ENCODE data around the gene FBXL19.

Gene FBXL19

GRCh38 chr16:30963925-30964511 lies 40.6 kb downstream of the FBXL19 start (continued):
- no peak for TF ChIP-seq PRDM2 (tag by site-specific recombination; IDR thresholded peaks at IDR 0.05; ENCODE audit: borderline replicate concordance)
- TF ChIP-seq ZNF211 (tag by site-specific recombination; IDR thresholded peaks at IDR 0.05; ENCODE audit: low read depth): no peak
- no peak for TF ChIP-seq ZNF623 (tag by site-specific recombination; IDR thresholded peaks at IDR 0.05)
- no peak for TF ChIP-seq ATF2 (tag by site-specific recombination; IDR thresholded peaks at IDR 0.05; ENCODE audit: low read depth)
- no peak for TF ChIP-seq ZNF311 (tag by site-specific recombination; IDR thresholded peaks at IDR 0.05; ENCODE audit: borderline replicate concordance)
- no peak for TF ChIP-seq ZNF19 (tag by site-specific recombination; IDR thresholded peaks at IDR 0.05; ENCODE audit: low read depth)
- TF ChIP-seq GFI1B (tag by site-specific recombination; IDR thresholded peaks at IDR 0.05): no peak

GRCh38 chr16:30964574-30965226 lies 41.3 kb downstream of the FBXL19 start:
- TF ChIP-seq ZNF10 (tag by site-specific recombination; IDR thresholded peaks at IDR 0.05) (no peak), SETDB1 (IDR thresholded peaks at IDR 0.05; ENCODE audit: insufficient read length, low read length) (no peak), EGR2 (tag by site-specific recombination; IDR thresholded peaks at IDR 0.05; ENCODE audit: low read depth) (peak; percentile 74), ZFHX2 (tag by site-specific recombination; conservative IDR thresholded peaks at IDR 0.05) (peak; percentile 65)
- TF ChIP-seq, protein P1, sequence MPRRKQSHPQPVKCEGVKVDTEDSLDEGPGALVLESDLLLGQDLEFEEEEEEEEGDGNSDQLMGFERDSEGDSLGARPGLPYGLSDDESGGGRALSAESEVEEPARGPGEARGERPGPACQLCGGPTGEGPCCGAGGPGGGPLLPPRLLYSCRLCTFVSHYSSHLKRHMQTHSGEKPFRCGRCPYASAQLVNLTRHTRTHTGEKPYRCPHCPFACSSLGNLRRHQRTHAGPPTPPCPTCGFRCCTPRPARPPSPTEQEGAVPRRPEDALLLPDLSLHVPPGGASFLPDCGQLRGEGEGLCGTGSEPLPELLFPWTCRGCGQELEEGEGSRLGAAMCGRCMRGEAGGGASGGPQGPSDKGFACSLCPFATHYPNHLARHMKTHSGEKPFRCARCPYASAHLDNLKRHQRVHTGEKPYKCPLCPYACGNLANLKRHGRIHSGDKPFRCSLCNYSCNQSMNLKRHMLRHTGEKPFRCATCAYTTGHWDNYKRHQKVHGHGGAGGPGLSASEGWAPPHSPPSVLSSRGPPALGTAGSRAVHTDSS (tag by site-specific recombination; IDR thresholded peaks at IDR 0.05): peak; percentile 72
- Histone ChIP-seq H3K4me3 (ENCODE audit: low read depth, low read length) (no peak overlapping the region), H3K36me3 (ENCODE audit: control insufficient read depth in 2 of 2, insufficient read depth in 1 of 2, low read length in 2 of 2) (peaks cover 65 to 94% of the 10 kb centered on the region in 2 experiments), H3K9me3 (ENCODE audit: control insufficient read depth, insufficient read depth, low read depth, low read length) (no peaks in the 10 kb centered on the region), H3K27ac (ENCODE audit: extremely low read depth, low read depth, low read length) (no peak overlapping the region), H3K4me1 (ENCODE audit: control insufficient read depth, insufficient read depth, low read length) (no peaks in the 10 kb centered on the region)
- POLR2A ChIA-PET: interaction anchor here (0.5 to 1.9 kb wide), 4 partner anchors 11 to 165 kb away, joined by 3 to 5 read pairs (median 4); no protein-coding TSS in a partner anchor
- CTCF ChIA-PET: interaction anchor here (1.1 to 1.4 kb wide), 2 partner anchors 11 to 30 kb away, joined by 3 to 10 read pairs; no protein-coding TSS in a partner anchor

DNA sequence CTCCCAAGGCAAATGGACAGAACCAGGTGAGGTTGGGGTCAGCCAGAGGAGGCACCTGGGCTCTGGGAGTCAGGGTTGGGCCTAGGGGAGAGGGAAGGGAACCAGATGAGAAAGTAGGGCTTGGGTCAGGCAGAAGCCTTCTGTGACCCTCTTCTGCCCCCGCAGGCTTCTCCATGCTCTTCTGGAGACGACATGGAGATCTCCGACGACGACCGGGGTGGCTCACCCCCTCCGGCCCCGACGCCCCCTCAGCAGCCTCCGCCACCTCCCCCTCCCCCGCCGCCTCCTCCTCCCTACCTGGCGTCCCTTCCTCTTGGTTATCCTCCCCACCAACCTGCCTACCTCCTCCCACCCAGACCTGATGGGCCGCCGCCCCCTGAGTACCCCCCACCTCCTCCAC lies 42.1 kb downstream of the FBXL19 start:
- Histone ChIP-seq H3K27ac (ENCODE audit: extremely low read depth, low read depth, low read length) (no peak overlapping the region), H3K4me3 (ENCODE audit: low read depth, low read length) (no peak overlapping the region), H3K9me3 (ENCODE audit: control insufficient read depth, insufficient read depth, low read depth, low read length) (no peaks in the 10 kb centered on the region), H3K36me3 (ENCODE audit: control insufficient read depth in 2 of 2, insufficient read depth in 1 of 2, low read length in 2 of 2) (peaks cover 64 to 92% of the 10 kb centered on the region in 2 experiments), H3K4me1 (ENCODE audit: control insufficient read depth, insufficient read depth, low read length) (no peaks in the 10 kb centered on the region)
- ChIA-PET POLR2A (interaction anchor here (0.5 to 1.9 kb wide), 3 partner anchors 11 to 164 kb away, joined by 3 to 5 read pairs (median 5); no protein-coding TSS in a partner anchor), CTCF (interaction anchor here (1.1 to 1.9 kb wide), 2 partner anchors 19 to 31 kb away, joined by 3 to 4 read pairs; no protein-coding TSS in a partner anchor)
- TF ChIP-seq ZFP69B (tag by site-specific recombination; IDR thresholded peaks at IDR 0.05) (no peak), ZNF555 (tag by site-specific recombination; conservative IDR thresholded peaks at IDR 0.05) (no peak), EGR2 (tag by site-specific recombination; IDR thresholded peaks at IDR 0.05; ENCODE audit: low read depth) (peak; percentile 47; the same call in 1 of the 2 replicates), ZNF580 (tag by site-specific recombination; IDR thresholded peaks at IDR 0.05) (no peak), ZNF518A (tag by site-specific recombination; conservative IDR thresholded peaks at IDR 0.05; ENCODE audit: low read depth) (no peak)
